Measurements from ENCODE around the gene PIK3R1.

The PIK3R1 gene

GRCh38 chr5:68314465-68314864 lies 98.9 kb downstream of the PIK3R1 start:
- H3K4me1 Mint-ChIP-seq (ENCODE audit: low read depth), result peaks cover 10% of the 10 kb centered on the region
- H3K9me3 Mint-ChIP-seq (ENCODE audit: low read depth), result no peaks in the 10 kb centered on the region
- no peak overlapping the region for H3K27ac Mint-ChIP-seq
- H3K4me3 Mint-ChIP-seq, result no peak overlapping the region
- H3K27me3 Mint-ChIP-seq, result no peaks in the 10 kb centered on the region
- peaks cover 2% of the 10 kb centered on the region for H3K36me3 Mint-ChIP-seq

- no peak overlapping the region for H3K4me3 Mint-ChIP-seq
- H3K27me3 Mint-ChIP-seq, result no peaks in the 10 kb centered on the region
- H3K27ac Mint-ChIP-seq, result no peak overlapping the region
- H3K4me1 Mint-ChIP-seq (ENCODE audit: low read depth), result peaks cover 10% of the 10 kb centered on the region
- H3K36me3 Mint-ChIP-seq, result peaks cover 2% of the 10 kb centered on the region
- no peaks in the 10 kb centered on the region for H3K9me3 Mint-ChIP-seq (ENCODE audit: low read depth)
Measured at GRCh38 chr5:68315679-68316271, 100.2 kb downstream of the PIK3R1 start.

GRCh38 chr5:68316469-68316868 lies 100.9 kb downstream of the PIK3R1 start:
- Mint-ChIP-seq H3K27ac (no peak overlapping the region), H3K27me3 (no peaks in the 10 kb centered on the region), H3K9me3 (ENCODE audit: low read depth) (no peaks in the 10 kb centered on the region), H3K36me3 (peaks cover 2% of the 10 kb centered on the region), H3K4me1 (ENCODE audit: low read depth) (peaks cover 10% of the 10 kb centered on the region), H3K4me3 (no peak overlapping the region)

- Mint-ChIP-seq H3K27me3 (no peaks in the 10 kb centered on the region), H3K4me3 (no peak overlapping the region), H3K36me3 (peaks cover 2% of the 10 kb centered on the region), H3K27ac (no peak overlapping the region), H3K4me1 (ENCODE audit: low read depth) (peaks cover 10% of the 10 kb centered on the region), H3K9me3 (ENCODE audit: low read depth) (no peaks in the 10 kb centered on the region)
Measured at GRCh38 chr5:68317646-68318045, 102.1 kb downstream of the PIK3R1 start.

GRCh38 chr5:68318955-68319705 lies 103.6 kb downstream of the PIK3R1 start:
- H3K27me3 Mint-ChIP-seq, result no peaks in the 10 kb centered on the region
- no peak overlapping the region for H3K27ac Mint-ChIP-seq

GRCh38 chr5:68319706-68320412 lies 104.3 kb downstream of the PIK3R1 start:
- no peak overlapping the region for H3K27ac Mint-ChIP-seq
- H3K9me3 Mint-ChIP-seq (ENCODE audit: low read depth), result no peaks in the 10 kb centered on the region
- no peaks in the 10 kb centered on the region for H3K27me3 Mint-ChIP-seq
- H3K4me1 Mint-ChIP-seq (ENCODE audit: low read depth), result peaks cover 10% of the 10 kb centered on the region
- H3K4me3 Mint-ChIP-seq, result no peak overlapping the region
- peaks cover 2% of the 10 kb centered on the region for H3K36me3 Mint-ChIP-seq

More at GRCh38 chr5:68318955-68319705, 103.6 kb downstream of the PIK3R1 start:
- Mint-ChIP-seq H3K4me1 (ENCODE audit: low read depth) (peaks cover 10% of the 10 kb centered on the region), H3K36me3 (peaks cover 2% of the 10 kb centered on the region), H3K9me3 (ENCODE audit: low read depth) (no peaks in the 10 kb centered on the region), H3K4me3 (no peak overlapping the region)

- Mint-ChIP-seq H3K27me3 (no peaks in the 10 kb centered on the region), H3K4me1 (ENCODE audit: low read depth) (peaks cover 6% of the 10 kb centered on the region), H3K27ac (no peak overlapping the region), H3K9me3 (ENCODE audit: low read depth) (no peaks in the 10 kb centered on the region), H3K4me3 (no peak overlapping the region), H3K36me3 (peaks cover 2% of the 10 kb centered on the region)
Measured at GRCh38 chr5:68320413-68320986, 104.9 kb downstream of the PIK3R1 start.

- H3K27ac Mint-ChIP-seq, result no peak overlapping the region
Measured at GRCh38 chr5:68325065-68325580, 109.6 kb downstream of the PIK3R1 start.

GRCh38 chr5:68329554-68330255 lies 114.1 kb downstream of the PIK3R1 start:
- H3K27ac Mint-ChIP-seq, result no peak overlapping the region
- no peaks in the 10 kb centered on the region for H3K36me3 Mint-ChIP-seq
- no peaks in the 10 kb centered on the region for H3K4me1 Mint-ChIP-seq (ENCODE audit: low read depth)
- no peaks in the 10 kb centered on the region for H3K27me3 Mint-ChIP-seq
- H3K4me3 Mint-ChIP-seq, result no peak overlapping the region
- H3K9me3 Mint-ChIP-seq (ENCODE audit: low read depth), result no peaks in the 10 kb centered on the region

More at GRCh38 chr5:68325065-68325580, 109.6 kb downstream of the PIK3R1 start:
- no peaks in the 10 kb centered on the region for H3K4me1 Mint-ChIP-seq (ENCODE audit: low read depth)
- H3K9me3 Mint-ChIP-seq (ENCODE audit: low read depth), result no peaks in the 10 kb centered on the region
- H3K4me3 Mint-ChIP-seq, result no peak overlapping the region
- H3K36me3 Mint-ChIP-seq, result no peaks in the 10 kb centered on the region
- H3K27me3 Mint-ChIP-seq, result no peaks in the 10 kb centered on the region

- Mint-ChIP-seq H3K27ac (no peak overlapping the region), H3K9me3 (ENCODE audit: low read depth) (no peaks in the 10 kb centered on the region), H3K27me3 (no peaks in the 10 kb centered on the region), H3K4me3 (no peak overlapping the region), H3K36me3 (peaks cover 1% of the 10 kb centered on the region), H3K4me1 (ENCODE audit: low read depth) (no peaks in the 10 kb centered on the region)
Measured at GRCh38 chr5:68330574-68330973, 115.0 kb downstream of the PIK3R1 start.

- Mint-ChIP-seq H3K9me3 (ENCODE audit: low read depth) (no peaks in the 10 kb centered on the region), H3K36me3 (peaks cover 3% of the 10 kb centered on the region), H3K4me3 (no peak overlapping the region), H3K27ac (no peak overlapping the region), H3K4me1 (ENCODE audit: low read depth) (no peaks in the 10 kb centered on the region), H3K27me3 (no peaks in the 10 kb centered on the region)
Measured at GRCh38 chr5:68331192-68332079, 115.9 kb downstream of the PIK3R1 start.

GRCh38 chr5:68332080-68332451 lies 116.5 kb downstream of the PIK3R1 start:
- Mint-ChIP-seq H3K4me3 (no peak overlapping the region), H3K27me3 (no peaks in the 10 kb centered on the region), H3K27ac (no peak overlapping the region), H3K4me1 (ENCODE audit: low read depth) (no peaks in the 10 kb centered on the region), H3K36me3 (peaks cover 3% of the 10 kb centered on the region), H3K9me3 (ENCODE audit: low read depth) (no peaks in the 10 kb centered on the region)

GRCh38 chr5:68332556-68332955 lies 117.0 kb downstream of the PIK3R1 start:
- H3K36me3 Mint-ChIP-seq, result peaks cover 3% of the 10 kb centered on the region
- H3K27me3 Mint-ChIP-seq, result no peaks in the 10 kb centered on the region
- H3K4me3 Mint-ChIP-seq, result no peak overlapping the region

More at GRCh38 chr5:68332556-68332955, 117.0 kb downstream of the PIK3R1 start:
- Mint-ChIP-seq H3K9me3 (ENCODE audit: low read depth) (no peaks in the 10 kb centered on the region), H3K27ac (no peak overlapping the region), H3K4me1 (ENCODE audit: low read depth) (no peaks in the 10 kb centered on the region)

Data from activated naive CD8-positive, alpha-beta T cell (primary cell).